Activated CD4-positive, alpha-beta T cell treated with anti-CD3 and anti-CD28 coated beads, Interleukin-2, Interleukin-4, amounts not matched to agents 100 ng/mL and 50 ng/mL, durations not matched to agents 16 hours and 8 hours (primary cell): ENCODE measurements around the gene CCT8L2.
"Not testable (repeated sequence)": the region's sequence is repeated elsewhere in the genome, so short reads cannot be mapped to it uniquely, and the experiment has no call there.

Source experiments
- DNase-seq: peaks from one replicate; pipeline ENCODE4 v3.0.0-alpha.2; 2020; ENCODE audit warnings: low spot score

CCT8L2 gene, protein sequence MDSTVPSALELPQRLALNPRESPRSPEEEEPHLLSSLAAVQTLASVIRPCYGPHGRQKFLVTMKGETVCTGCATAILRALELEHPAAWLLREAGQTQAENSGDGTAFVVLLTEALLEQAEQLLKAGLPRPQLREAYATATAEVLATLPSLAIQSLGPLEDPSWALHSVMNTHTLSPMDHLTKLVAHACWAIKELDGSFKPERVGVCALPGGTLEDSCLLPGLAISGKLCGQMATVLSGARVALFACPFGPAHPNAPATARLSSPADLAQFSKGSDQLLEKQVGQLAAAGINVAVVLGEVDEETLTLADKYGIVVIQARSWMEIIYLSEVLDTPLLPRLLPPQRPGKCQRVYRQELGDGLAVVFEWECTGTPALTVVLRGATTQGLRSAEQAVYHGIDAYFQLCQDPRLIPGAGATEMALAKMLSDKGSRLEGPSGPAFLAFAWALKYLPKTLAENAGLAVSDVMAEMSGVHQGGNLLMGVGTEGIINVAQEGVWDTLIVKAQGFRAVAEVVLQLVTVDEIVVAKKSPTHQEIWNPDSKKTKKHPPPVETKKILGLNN

DNA sequence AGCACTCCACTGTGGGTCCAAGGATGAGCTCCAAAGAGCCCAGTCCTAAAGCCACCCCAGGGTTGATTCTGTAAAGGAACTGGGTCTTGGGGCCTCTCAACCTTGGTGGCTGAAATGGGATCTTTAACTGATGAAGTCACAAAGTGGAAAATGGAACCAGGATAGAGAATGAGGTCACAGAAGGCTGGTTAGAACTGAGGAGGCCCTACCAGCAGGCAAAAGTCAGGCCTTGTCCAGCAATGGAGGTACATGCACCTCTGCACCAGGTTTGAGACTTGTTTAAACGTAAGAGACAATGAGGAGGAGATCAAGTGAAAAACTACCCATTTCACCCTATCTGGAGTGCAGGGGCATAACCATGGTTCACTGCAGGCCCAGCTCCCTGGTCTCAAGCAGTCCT, at the start of gene CCT8L2:
TSS of gene CCT8L2 (minus strand) at position 101 of the 400 bp plus-strand sequence. CDS start 260 bp downstream, outside the sequence.
- not testable (repeated sequence) for DNase-seq

DNA sequence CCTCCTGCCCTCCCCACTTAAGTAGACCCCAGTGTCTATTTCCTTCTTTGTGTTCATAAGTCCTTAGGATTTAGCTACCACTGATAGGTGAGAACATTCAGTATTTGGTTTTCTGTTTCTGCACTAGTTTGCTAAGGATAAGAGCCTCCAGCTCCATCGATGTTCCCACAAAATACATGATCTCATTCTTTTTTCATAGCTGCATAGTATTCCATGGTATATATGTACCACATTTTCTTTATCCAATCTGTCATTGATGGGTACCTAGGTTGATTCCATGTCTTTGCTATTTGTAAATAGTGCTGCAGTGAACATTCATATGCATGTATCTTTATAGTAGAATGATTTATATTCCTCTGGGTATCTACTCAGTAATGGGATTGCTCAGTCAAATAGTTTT, 42.8 kb upstream of the CCT8L2 start:
- not testable (repeated sequence) for DNase-seq

DNA sequence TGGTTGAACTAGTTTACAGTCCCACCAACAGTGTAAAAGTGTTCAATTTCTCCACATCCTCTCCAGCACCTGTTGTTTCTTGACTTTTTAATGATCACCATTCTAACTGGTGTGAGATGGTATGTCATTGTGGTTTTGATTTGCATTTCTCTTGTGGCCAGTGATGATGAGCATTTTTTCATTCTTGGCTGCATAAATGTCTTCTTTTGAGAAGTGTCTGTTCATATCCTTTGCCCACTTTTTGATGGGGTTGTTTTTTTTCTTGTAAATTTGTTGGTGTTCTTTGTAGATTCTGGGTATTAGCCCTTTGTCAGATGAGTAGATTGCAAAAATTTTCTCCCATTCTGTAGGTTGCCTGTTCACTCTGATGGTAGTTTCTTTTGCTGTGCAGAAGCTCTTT, 41.5 kb upstream of the CCT8L2 start:
- not testable (repeated sequence) for DNase-seq

- not testable (repeated sequence) for DNase-seq
Observed at GRCh38 chr22:16628476-16628875, 35.9 kb upstream of the CCT8L2 start.

- DNase-seq: not testable (repeated sequence)
Observed at GRCh38 chr22:16625018-16625417, 32.4 kb upstream of the CCT8L2 start.

DNA sequence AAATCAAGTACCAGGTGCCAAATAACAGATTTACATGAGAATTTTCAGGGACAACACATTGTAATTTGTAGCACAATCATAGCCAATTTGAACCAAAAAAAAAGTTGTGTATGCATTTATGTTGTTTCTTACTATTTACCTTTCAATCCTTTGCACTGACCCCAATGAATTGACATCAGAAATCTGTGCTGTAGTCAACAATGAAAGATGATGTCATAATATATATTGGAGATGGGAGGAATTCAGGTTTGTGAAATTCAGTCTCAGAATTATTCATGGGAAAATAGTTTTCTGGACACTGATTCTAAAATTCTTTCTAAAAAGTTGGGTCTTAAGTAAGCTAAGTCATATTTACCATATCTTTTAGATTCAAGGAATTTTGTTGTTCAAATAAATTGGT, 31.0 kb upstream of the CCT8L2 start:
- DNase-seq: not testable (repeated sequence)

DNA sequence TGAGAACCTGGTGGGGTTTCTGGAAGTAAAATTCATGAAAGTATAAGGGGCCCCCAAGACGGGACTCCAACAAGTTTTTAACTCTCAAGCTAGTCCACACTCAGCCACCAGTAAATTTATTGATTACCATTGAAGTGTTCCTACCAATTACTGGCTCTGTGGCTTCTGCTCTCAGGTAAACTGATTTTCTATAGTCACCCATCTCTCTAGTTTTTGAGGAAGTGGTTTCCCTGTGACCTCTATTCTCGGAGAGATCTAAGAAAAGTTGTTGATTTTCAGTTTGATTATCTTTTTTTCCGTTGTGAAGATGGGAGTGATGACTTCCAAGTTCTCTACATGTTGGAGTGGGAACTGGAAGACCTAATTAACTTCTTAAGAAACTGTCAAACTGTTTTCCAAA, 24.9 kb upstream of the CCT8L2 start:
- DNase-seq: not testable (repeated sequence)

DNA sequence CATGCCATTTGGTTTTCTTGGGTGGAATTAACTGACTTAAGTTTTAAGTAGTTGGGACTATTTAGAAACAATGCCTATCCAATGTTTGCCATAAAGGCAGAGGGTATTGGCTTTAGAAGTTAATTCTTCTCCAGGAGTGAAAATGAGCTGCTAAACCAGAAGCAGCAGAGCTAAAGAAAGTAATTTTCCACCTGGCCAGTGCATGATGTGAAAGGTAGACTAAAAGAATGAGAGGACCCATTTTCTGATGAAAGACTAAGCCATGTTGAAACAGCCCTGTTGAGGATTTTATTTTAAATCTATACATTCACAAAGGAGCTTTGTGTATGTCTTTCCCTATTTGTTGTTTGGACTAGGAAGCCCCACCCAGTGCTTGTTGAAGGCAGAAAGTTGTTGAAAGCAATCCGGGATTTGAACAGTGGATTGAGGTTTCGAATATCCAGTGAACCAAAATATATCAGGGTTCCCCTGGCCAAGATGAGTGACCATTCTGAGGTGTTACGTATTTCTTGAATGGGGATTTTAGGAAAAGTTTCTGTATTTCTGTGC, 23.9 kb upstream of the CCT8L2 start:
- not testable (repeated sequence) for DNase-seq

- not testable (repeated sequence) for DNase-seq
Observed at GRCh38 chr22:16615606-16616245, 23.1 kb upstream of the CCT8L2 start.

GRCh38 chr22:16609548-16610261, 17.1 kb upstream of the CCT8L2 start:
- DNase-seq: no peak

DNA sequence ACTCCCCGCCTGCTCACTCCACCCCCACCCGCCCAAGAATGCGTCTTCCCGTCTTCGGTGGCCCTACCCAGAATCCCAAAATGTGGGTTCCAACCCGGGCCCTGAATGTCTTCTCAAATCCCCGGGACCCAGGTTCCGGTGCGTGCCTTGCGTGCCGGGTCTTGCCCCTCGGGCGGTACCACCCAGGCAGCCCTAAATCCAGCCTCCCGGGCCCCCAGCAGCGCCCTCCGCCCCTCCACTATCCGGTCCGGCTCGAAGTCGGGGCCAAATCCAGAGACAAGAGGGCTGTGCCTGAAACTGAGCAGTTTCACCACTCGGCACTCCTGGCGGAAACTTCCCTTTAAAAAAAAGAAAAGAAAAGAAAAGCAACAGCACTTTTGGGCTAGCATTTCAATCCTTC, 16.3 kb upstream of the CCT8L2 start:
- no peak for DNase-seq

DNA sequence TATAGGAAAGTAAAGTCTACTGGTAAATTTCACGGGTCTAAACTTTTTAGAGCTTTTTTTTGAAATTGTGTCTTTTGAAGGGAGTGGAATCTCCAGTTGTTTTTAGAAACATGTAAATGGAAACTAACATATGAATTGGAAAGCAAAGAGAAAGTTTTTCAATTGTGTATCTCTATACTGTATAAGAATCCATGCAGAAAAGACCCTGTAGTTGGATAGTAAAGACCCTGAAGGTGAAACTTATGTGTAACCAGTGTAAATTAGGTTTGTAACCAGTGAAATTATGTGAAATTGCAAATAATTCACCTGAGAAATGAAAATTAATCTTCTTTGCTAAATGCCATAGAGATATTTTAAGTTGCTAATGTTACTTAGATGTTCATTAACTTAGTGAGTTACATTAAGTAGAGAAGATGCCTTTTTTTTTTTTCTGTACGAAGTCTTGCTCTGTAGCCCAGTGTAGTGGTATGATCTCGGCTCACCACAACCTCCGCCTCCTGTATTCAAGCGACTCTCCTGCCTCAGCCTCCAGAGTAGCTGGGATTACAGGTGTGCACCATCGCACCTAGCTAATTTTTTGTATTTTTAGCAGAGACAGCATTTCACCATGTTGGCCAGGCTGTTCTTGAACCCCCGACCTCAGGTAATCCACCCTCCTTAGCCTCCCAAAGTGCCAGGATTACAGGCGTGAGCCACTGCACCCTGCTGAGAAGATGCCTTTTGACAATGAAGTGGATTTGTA, 11.8 kb upstream of the CCT8L2 start:
- DNase-seq: not testable (repeated sequence)

DNA sequence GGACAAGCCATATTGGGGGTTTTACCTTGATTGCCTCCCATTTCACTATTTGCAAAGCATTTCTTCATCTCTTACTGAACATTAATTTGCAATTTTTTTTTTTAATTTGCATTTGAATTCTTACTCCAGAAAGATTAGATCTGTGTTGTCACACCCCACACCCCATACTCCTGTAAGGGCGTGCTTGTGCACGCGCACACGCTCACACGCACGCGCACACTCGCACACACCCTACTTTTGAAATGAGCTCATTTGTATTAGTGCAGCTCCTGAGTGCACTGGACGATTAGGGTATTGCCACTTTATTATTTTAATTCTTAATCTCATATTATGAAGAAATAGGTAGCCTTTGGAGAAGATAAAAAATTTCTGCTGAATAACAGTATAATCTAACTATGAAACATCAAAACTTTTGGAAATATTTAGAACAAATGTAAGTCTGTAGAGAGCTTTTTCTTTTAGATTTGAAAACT, 11.2 kb upstream of the CCT8L2 start:
- DNase-seq: not testable (repeated sequence)

DNA sequence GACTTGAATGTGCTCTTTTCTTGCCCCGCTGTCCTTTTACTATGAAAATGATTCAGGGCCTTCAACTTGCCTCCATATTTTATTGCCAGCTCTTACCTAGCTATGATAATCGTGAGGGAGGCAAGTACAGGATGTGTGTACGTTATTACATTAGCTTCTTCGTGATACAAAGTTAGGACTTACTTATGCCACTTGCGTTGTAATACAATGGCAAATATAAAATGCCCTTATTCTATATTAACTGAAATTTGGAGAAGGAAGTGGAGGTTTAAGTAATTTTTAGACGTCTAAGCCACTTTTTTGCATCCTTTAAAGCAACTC, 10.8 kb upstream of the CCT8L2 start:
- DNase-seq: no peak

DNA sequence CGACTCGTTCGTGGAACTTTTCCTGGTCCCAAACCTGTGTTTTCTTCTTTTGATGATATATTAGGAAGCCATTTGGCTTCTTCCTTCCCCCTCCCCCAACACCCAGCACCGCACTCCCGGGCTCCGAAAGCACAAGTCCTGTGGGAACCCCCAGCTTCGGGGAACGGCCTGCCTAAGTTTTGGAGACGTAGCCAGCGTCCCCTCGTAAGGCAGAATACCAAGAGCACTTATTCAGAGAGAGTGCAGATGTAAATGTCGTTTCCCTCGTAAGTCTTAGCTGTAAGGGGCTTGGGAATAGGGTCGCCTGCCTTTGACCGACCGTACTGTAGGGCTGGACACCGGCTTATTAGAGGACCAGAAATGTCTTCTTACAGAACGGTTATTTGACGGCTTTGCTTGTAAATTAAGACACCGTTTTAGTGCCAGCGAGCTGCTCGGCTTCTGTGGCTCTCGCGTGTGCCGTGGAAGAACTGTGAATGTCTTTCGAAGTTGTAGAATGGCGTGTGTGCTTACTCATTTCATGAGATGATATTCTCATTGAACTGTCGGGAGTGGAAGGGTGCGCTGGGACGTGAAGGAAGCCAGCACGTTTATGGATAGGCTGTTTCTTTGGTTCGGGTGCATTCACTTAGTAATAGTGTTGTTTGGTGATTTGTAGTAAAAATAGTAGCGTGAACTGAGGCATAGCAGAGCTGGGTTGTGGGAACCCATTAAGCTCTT, 10.3 kb upstream of the CCT8L2 start:
- DNase-seq: not testable (repeated sequence)

- not testable (repeated sequence) for DNase-seq
Observed at GRCh38 chr22:16602224-16602727, 9.7 kb upstream of the CCT8L2 start.

DNA sequence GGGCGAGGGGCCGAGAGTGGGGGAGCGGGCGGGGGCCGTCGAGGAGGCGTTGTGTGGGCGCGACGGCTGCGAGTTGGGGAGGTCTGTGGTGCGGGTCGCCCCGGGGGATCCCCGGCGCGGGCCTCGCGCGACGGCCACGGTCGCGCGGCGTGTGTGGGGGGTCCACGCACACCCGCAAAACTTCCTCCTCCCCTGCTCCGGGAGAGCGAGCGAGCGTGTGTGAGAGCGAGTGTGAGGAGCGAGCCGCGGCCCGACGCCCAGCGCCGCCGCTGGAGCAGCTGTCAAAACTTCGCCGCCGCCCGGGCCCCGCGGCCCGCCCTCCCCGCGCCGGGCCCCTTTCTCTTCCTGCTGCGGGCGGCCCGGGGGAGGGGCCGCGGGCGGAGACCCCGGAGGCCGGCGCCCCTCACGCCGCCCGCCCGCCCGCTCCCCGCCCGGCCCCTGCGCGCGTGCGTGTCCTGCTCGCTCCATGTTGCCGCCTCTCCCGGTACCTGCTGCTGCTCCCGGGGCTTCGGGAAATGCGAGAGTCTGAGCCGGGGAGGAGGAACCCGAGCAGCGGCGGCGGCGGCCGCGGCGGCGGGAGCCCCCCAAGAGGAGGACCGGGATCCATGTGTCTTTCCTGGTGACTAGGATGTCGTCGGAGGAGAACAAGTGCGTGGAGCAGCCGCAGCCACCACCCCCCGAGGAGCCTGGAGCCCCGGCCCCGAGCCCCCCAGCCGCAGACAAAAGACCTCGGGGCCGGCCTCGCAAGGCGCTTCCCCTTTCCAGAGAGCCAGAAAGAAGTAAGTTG, 9.0 kb upstream of the CCT8L2 start:
- DNase-seq: no peak

GRCh38 chr22:16600644-16601436, 8.2 kb upstream of the CCT8L2 start:
- DNase-seq: not testable (repeated sequence)

DNA sequence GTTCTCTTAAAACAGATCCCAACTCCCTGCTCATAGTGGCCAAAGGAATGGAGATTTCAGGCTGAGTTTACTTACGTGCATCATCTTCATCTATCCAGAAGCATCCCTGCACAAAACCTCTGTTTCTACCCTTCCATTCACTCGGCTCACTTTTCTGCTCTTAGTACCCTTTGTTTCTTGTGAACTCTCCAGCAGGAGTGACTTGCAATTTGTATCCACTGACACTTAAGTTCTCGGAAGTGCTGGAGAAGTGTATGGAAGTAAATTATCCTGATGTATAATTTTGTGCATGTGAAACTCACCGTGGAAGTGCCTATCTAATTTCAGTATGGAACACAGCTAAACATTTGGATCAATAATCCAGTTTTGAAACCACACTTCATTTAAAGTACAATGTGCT, 7.0 kb upstream of the CCT8L2 start:
- not testable (repeated sequence) for DNase-seq
